GM12874 (cell line): ENCODE data around the gene ZNF628.

Experiments
- TF ChIP-seq, protein P1 (sequence below): IDR thresholded peaks from 2 replicates; pipeline ENCODE4 v1.5.1; 2011; ENCODE audit warnings: low read depth, mild to moderate bottlenecking, control low read depth, low read length, moderate library complexity; ENCODE audit not compliant: insufficient read depth

ZNF628 gene

DNA sequence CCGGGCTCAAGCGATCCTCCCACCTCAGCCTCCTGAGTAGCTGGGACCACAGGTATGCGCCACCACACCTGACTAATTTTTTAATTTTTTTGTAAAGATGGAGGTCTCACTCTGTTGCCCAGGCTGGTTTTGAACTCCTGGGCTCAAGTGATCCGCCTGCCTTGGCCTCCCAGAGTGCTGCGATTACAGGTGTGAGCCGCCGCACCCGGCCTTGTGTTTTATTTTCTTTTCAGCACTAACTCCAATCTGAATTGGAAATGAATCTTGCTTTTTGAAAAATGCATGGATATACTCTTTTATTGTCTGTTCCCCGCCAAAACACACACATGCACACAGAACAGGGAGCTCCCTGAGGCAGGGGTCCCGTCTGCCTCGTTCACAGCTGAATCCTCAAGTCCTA is 13.7 kb upstream of the ZNF628 start:
- TF ChIP-seq, protein P1, sequence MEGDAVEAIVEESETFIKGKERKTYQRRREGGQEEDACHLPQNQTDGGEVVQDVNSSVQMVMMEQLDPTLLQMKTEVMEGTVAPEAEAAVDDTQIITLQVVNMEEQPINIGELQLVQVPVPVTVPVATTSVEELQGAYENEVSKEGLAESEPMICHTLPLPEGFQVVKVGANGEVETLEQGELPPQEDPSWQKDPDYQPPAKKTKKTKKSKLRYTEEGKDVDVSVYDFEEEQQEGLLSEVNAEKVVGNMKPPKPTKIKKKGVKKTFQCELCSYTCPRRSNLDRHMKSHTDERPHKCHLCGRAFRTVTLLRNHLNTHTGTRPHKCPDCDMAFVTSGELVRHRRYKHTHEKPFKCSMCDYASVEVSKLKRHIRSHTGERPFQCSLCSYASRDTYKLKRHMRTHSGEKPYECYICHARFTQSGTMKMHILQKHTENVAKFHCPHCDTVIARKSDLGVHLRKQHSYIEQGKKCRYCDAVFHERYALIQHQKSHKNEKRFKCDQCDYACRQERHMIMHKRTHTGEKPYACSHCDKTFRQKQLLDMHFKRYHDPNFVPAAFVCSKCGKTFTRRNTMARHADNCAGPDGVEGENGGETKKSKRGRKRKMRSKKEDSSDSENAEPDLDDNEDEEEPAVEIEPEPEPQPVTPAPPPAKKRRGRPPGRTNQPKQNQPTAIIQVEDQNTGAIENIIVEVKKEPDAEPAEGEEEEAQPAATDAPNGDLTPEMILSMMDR, result no peak

DNA sequence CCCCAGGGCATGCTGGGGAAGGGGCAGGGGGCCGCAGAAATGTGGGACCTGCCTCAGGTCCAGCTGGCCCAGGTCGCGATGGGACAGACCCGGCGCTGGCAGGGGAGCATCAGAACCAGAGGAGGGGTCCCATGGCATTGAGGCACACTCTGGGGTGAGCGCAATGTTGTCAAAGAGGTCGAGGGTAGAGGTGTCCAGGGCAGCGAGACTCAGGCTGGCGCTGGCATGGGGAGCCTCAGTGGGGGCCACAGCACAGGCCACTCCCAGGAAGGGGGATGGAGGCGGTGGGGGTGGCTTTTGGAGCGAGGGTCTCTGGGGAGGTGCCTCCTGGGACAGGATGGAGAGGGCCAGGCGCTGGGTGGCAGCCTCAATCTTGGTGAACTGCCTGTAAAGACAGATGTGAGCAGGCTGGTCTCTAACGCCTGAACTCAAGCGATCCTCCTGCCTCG is 12.8 kb upstream of the ZNF628 start:
- TF ChIP-seq, protein P1, result no peak

DNA sequence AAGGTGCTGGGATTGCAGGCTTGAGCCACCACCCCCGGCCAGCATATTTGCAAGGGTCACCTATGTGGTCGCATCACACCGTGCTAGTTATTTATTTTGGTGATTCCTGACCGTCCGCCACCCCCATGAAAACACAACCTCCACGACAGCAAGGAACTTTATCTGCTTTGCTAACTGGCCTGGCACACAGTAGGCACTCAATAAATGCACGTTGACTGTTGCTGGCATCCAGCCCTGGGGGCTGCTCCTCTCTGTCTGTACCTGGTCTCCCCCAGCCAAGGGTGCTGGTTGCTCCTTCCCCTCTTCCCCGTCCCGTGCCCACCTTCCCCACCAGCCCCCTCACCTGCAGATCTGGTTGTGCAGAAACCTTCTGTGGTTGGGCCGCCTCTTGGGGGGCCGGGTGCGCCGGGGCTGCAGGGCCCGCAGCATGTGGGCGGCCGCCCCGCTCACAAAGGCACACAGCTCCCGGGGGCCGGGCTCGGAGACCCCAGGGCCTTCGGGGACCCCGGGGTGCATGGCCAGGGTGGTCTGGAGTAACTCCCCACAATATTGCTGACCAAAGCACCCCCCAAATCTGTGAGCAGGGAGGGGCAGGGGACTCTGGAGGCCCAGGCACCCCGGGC is 12.3 kb upstream of the ZNF628 start:
- TF ChIP-seq, protein P1, result no peak

DNA sequence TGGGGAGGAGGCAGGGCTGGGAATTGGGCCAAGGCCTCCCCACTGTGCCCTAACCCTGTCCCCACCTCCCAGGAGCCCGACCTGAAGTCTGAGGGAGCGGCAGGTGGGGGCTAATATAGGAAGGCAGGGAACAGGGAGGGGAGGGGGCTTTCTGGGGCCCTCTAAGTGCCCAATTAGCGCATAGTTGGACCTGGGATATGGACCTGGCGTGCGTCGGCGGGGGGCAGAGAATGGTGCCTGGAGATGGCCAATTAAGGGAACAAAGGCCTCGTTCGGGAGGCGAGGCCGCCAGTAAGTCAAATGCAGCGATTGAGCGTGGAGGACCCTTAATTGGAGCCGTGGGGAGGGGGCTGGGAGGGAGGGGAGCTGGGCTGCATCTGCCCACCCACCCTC is 11.8 kb upstream of the ZNF628 start, which contains the start of gene C19orf85:
Gene C19orf85 (minus strand): TSS at position 90 of the 393 bp plus-strand sequence. CDS start 197 bp downstream, outside the sequence.
- TF ChIP-seq, protein P1, result no peak

DNA sequence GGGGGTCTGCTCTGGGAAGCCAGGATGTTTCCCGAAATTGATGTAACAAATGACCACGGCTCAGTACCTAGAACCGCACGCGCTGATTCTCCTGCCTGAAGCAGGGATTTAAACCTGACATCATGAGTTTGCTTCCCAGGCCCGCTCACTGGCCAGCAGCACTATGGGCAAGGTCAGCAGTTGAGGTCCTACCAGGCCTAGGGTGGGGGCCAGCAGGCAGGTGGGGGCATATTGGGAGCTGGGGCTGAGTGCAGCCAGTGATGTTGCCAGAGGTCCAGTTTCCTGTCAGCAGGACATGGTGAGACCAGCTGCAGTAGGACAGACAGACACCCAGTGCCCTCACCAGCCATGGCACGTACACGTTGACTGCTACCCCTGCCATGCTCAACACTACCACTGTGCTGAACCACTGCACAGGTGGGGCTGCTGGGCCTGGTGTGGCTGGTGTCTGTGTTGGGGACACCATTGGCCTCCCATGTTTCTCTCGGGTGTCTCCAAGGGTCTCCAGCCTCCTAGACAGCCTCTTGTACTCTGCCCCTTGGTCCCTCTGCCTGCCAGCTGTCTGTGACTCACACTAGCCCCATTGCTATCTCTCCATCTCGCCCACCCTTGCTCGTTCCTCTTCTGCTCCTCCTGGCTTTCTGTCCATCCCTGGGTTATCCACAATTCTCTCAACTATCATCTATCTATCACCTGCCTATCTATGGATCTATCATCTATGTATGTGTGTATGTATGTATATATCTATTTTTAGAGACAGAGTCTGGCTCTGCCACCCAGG is 10.8 kb upstream of the ZNF628 start:
- TF ChIP-seq, protein P1, result no peak

DNA sequence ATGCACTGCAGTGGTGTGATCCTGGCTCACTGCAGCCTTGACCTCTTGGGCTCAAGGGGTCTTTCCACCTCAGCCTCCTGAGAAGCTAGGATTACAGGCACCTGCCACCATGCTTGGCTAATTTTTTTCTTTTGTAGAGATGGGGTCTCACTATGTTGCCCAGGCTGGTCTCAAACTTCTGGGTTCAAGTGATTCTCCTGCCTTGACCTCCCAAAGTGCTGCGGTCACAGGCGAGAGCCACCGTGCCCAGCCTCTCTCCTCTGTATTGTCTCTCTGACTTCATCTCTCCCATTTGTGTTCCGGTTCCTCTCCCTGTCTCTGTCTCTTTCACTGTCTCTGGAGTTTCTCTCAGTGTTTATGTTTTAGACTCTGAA is 10.2 kb upstream of the ZNF628 start:
- TF ChIP-seq, protein P1, result no peak

DNA sequence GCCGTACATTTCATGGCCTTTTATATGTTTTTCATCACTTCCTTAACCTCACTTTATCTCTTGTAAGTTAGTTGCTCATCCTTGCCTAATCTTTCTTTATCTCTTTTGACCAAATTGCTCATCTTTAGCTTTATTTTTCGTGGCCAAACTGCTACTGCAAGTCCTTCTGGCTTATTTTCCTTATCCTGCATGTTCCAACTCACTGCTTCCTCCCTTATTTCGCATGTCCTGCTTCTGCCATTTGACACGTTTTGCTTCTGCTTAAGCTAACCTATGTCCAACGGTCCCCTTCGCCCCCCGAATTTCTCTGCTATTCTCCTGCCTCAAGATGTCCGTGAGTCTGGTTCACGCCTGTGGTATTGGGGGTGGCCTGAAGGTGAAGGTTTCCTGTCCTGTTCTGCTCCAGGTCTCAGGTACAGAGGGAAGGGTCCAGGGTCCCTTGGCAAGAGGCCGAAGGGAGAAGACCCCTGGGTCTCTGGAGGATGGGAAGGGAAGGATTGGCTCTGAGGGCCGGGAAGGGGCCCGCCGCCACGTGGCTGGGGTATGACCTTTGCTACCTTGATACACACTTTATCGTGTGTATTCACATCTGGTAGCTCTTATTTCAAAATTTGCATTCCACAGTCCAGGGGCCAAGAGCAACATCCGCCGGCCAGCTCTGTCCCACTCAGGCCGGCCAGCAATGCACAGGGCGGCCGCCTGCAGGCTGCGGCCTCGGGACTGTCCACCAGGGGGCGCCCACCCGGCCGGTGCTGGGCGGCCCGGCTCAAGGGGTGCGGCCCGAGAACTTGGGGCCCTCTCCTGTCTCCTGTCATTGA is 9.0 kb upstream of the ZNF628 start:
- TF ChIP-seq, protein P1, result peak; percentile 99
